ENCODE measurements around the gene KRT23. TPM values are rescaled to one million over a fixed set of nuclear protein-coding genes. Genes with fewer than 3 reads are reported as not detected.

KRT23 gene
- total and polyA plus RNA-seq, 2 of the 13 experiments (the other 11 are each of a cell fraction or from before 2014, with no cell fraction given), result 24.7 to 51.1 TPM

- TF ChIP-seq, protein P1, sequence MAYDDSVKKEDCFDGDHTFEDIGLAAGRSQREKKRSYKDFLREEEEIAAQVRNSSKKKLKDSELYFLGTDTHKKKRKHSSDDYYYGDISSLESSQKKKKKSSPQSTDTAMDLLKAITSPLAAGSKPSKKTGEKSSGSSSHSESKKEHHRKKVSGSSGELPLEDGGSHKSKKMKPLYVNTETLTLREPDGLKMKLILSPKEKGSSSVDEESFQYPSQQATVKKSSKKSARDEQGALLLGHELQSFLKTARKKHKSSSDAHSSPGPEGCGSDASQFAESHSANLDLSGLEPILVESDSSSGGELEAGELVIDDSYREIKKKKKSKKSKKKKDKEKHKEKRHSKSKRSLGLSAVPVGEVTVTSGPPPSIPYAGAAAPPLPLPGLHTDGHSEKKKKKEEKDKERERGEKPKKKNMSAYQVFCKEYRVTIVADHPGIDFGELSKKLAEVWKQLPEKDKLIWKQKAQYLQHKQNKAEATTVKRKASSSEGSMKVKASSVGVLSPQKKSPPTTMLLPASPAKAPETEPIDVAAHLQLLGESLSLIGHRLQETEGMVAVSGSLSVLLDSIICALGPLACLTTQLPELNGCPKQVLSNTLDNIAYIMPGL (CRISPR knock-in tag; IDR thresholded peaks at IDR 0.05; ENCODE audit: borderline replicate concordance in 1 of 2, low read depth in 1 of 2), result no peak
- TF ChIP-seq TEAD2 (CRISPR knock-in tag; IDR thresholded peaks at IDR 0.05) (0 out of 2 replicates have a peak, but pooled peaks have one; percentile 68), HDAC2 (CRISPR knock-in tag; IDR thresholded peaks at IDR 0.05) (peak; percentile 80; the same call in 1 of the 2 replicates), GLI4 (CRISPR knock-in tag; IDR thresholded peaks at IDR 0.05; ENCODE audit: borderline replicate concordance) (no peak), ZNF570 (CRISPR knock-in tag; IDR thresholded peaks at IDR 0.05; ENCODE audit: borderline replicate concordance) (no peak), POGZ (CRISPR knock-in tag; IDR thresholded peaks at IDR 0.05) (peak; percentile 47), ZNF710 (CRISPR knock-in tag; IDR thresholded peaks at IDR 0.05; ENCODE audit: borderline replicate concordance) (0 out of 2 replicates have a peak, but pooled peaks have one; percentile 28), NR2F6 (IDR thresholded peaks at IDR 0.05) (peak; percentile 53), NR2F6 (CRISPR knock-in tag; IDR thresholded peaks at IDR 0.05) (peak; percentile 76), ZNF251 (CRISPR knock-in tag; IDR thresholded peaks at IDR 0.05) (no peak), KDM6A (CRISPR knock-in tag; IDR thresholded peaks at IDR 0.05; ENCODE audit: low read depth) (peak; percentile 79), ZNF598 (CRISPR knock-in tag; IDR thresholded peaks at IDR 0.05; ENCODE audit: borderline replicate concordance) (no peak), ZFP90 (CRISPR knock-in tag; IDR thresholded peaks at IDR 0.05; ENCODE audit: borderline replicate concordance) (no peak), GABPB1 (CRISPR knock-in tag; IDR thresholded peaks at IDR 0.05) (0 out of 2 replicates have a peak, but pooled peaks have one; percentile 1), ARID2 (CRISPR knock-in tag; IDR thresholded peaks at IDR 0.05; ENCODE audit: borderline replicate concordance) (peak; percentile 76; the same call in 1 of the 2 replicates), RFX5 (IDR thresholded peaks at IDR 0.05; ENCODE audit: low read depth, low read length) (no peak), ZNF720 (CRISPR knock-in tag; IDR thresholded peaks at IDR 0.05) (no peak), BCL6 (CRISPR knock-in tag; IDR thresholded peaks at IDR 0.05) (peak; percentile 80), NFKB2 (CRISPR knock-in tag; IDR thresholded peaks at IDR 0.05; ENCODE audit: borderline replicate concordance) (no peak)
- TF ChIP-seq, protein P2, sequence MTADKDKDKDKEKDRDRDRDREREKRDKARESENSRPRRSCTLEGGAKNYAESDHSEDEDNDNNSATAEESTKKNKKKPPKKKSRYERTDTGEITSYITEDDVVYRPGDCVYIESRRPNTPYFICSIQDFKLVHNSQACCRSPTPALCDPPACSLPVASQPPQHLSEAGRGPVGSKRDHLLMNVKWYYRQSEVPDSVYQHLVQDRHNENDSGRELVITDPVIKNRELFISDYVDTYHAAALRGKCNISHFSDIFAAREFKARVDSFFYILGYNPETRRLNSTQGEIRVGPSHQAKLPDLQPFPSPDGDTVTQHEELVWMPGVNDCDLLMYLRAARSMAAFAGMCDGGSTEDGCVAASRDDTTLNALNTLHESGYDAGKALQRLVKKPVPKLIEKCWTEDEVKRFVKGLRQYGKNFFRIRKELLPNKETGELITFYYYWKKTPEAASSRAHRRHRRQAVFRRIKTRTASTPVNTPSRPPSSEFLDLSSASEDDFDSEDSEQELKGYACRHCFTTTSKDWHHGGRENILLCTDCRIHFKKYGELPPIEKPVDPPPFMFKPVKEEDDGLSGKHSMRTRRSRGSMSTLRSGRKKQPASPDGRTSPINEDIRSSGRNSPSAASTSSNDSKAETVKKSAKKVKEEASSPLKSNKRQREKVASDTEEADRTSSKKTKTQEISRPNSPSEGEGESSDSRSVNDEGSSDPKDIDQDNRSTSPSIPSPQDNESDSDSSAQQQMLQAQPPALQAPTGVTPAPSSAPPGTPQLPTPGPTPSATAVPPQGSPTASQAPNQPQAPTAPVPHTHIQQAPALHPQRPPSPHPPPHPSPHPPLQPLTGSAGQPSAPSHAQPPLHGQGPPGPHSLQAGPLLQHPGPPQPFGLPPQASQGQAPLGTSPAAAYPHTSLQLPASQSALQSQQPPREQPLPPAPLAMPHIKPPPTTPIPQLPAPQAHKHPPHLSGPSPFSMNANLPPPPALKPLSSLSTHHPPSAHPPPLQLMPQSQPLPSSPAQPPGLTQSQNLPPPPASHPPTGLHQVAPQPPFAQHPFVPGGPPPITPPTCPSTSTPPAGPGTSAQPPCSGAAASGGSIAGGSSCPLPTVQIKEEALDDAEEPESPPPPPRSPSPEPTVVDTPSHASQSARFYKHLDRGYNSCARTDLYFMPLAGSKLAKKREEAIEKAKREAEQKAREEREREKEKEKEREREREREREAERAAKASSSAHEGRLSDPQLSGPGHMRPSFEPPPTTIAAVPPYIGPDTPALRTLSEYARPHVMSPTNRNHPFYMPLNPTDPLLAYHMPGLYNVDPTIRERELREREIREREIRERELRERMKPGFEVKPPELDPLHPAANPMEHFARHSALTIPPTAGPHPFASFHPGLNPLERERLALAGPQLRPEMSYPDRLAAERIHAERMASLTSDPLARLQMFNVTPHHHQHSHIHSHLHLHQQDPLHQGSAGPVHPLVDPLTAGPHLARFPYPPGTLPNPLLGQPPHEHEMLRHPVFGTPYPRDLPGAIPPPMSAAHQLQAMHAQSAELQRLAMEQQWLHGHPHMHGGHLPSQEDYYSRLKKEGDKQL (CRISPR knock-in tag; IDR thresholded peaks at IDR 0.05; ENCODE audit: low read depth), result peak; percentile 69; the same call in 1 of the 2 replicates
These were observed 20.9 kb upstream of the KRT23 start (continued) for GRCh38 chr17:40958086-40958953.
